ENCODE measurements around the gene PTPRG.

GRCh38 chr3:62048577-62048976, 487.2 kb downstream of the PTPRG start:
- no peak for TF ChIP-seq POLR2A (IDR thresholded peaks at IDR 0.05)
- TF ChIP-seq, protein P1, sequence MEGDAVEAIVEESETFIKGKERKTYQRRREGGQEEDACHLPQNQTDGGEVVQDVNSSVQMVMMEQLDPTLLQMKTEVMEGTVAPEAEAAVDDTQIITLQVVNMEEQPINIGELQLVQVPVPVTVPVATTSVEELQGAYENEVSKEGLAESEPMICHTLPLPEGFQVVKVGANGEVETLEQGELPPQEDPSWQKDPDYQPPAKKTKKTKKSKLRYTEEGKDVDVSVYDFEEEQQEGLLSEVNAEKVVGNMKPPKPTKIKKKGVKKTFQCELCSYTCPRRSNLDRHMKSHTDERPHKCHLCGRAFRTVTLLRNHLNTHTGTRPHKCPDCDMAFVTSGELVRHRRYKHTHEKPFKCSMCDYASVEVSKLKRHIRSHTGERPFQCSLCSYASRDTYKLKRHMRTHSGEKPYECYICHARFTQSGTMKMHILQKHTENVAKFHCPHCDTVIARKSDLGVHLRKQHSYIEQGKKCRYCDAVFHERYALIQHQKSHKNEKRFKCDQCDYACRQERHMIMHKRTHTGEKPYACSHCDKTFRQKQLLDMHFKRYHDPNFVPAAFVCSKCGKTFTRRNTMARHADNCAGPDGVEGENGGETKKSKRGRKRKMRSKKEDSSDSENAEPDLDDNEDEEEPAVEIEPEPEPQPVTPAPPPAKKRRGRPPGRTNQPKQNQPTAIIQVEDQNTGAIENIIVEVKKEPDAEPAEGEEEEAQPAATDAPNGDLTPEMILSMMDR (IDR thresholded peaks at IDR 0.05), result no peak
